ENCODE results near the gene FILIP1. TPM values are rescaled to one million over a fixed set of nuclear protein-coding genes. Genes with fewer than 3 reads are reported as not detected.

FILIP1 gene
- total RNA-seq, 1 donor from 2014 or later, result 54.4 TPM

- DNase-seq (ENCODE audit: extremely low read depth, low read depth, low spot score), result no peak
These were observed 214.2 kb downstream of the FILIP1 start for GRCh38 chr6:75279418-75279817.

GRCh38 chr6:75278474-75279077 lies 215.0 kb downstream of the FILIP1 start:
- DNase-seq (ENCODE audit: extremely low read depth, low read depth, low spot score), result no peak

- no peak for DNase-seq (ENCODE audit: extremely low read depth, low read depth, low spot score)
These were observed 218.5 kb downstream of the FILIP1 start for GRCh38 chr6:75275067-75275466.

- no peak for DNase-seq (ENCODE audit: extremely low read depth, low read depth, low spot score)
These were observed 220.6 kb downstream of the FILIP1 start for GRCh38 chr6:75273009-75273408.

GRCh38 chr6:75272145-75272840 lies 221.3 kb downstream of the FILIP1 start:
- no peak for DNase-seq (ENCODE audit: extremely low read depth, low read depth, low spot score)

- DNase-seq (ENCODE audit: extremely low read depth, low read depth, low spot score), result no peak
These were observed 224.6 kb downstream of the FILIP1 start for GRCh38 chr6:75268988-75269354.

- no peak for DNase-seq (ENCODE audit: extremely low read depth, low read depth, low spot score)
These were observed 225.2 kb downstream of the FILIP1 start for GRCh38 chr6:75268121-75268987.

GRCh38 chr6:75267461-75267860 lies 226.1 kb downstream of the FILIP1 start:
- no peak for DNase-seq (ENCODE audit: extremely low read depth, low read depth, low spot score)

- no peak for DNase-seq (ENCODE audit: extremely low read depth, low read depth, low spot score)
These were observed 226.8 kb downstream of the FILIP1 start for GRCh38 chr6:75266716-75267291.

GRCh38 chr6:75263401-75263750 lies 230.2 kb downstream of the FILIP1 start:
- DNase-seq (ENCODE audit: extremely low read depth, low read depth, low spot score), result no peak

GRCh38 chr6:75262716-75263400 lies 230.7 kb downstream of the FILIP1 start:
- DNase-seq (ENCODE audit: extremely low read depth, low read depth, low spot score), result no peak

- no peak for DNase-seq (ENCODE audit: extremely low read depth, low read depth, low spot score)
These were observed 232.3 kb downstream of the FILIP1 start for GRCh38 chr6:75261299-75261698.

GRCh38 chr6:75257343-75258087 lies 236.1 kb downstream of the FILIP1 start:
- no peak for DNase-seq (ENCODE audit: extremely low read depth, low read depth, low spot score)

GRCh38 chr6:75250552-75250951 lies 243.0 kb downstream of the FILIP1 start:
- no peak for DNase-seq (ENCODE audit: extremely low read depth, low read depth, low spot score)

- no peak for DNase-seq (ENCODE audit: extremely low read depth, low read depth, low spot score)
These were observed 243.8 kb downstream of the FILIP1 start for GRCh38 chr6:75249837-75250236.

GRCh38 chr6:75246386-75246785 lies 247.2 kb downstream of the FILIP1 start:
- no peak for DNase-seq (ENCODE audit: extremely low read depth, low read depth, low spot score)

GRCh38 chr6:75244063-75244584 lies 249.5 kb downstream of the FILIP1 start:
- no peak for DNase-seq (ENCODE audit: extremely low read depth, low read depth, low spot score)

GRCh38 chr6:75243333-75244062 lies 250.1 kb downstream of the FILIP1 start, which contains the start of gene COX7A2:
Gene COX7A2 (minus strand): TSS chr6:75243801. CDS start chr6:75243734, 67 bp downstream.
- peak; percentile 92 for DNase-seq (ENCODE audit: extremely low read depth, low read depth, low spot score)
